D721Med (cell line): ENCODE data around the gene ACAD8.
A peak's percentile ranks its signal among the peaks of the same experiment; 100 is the strongest.

ENCODE experiments used
- DNase-seq: peaks from one replicate; pipeline ENCODE4 v3.0.0; 2011; ENCODE audit warnings: low spot score; ENCODE audit not compliant: insufficient read length
- FAIRE-seq: peaks from 2 replicates; lab custom pipeline; 2011; peaks lifted over from hg19 to GRCh38; lab: Jason Lieb, UNC
- TF ChIP-seq, protein P1 (sequence below): IDR thresholded peaks from 2 replicates; pipeline ENCODE4 v1.5.1; 2012; ENCODE audit warnings: mild to moderate bottlenecking, control low read depth; ENCODE audit not compliant: insufficient read depth; ENCODE audit errors: missing control alignments

The ACAD8 gene

DNA sequence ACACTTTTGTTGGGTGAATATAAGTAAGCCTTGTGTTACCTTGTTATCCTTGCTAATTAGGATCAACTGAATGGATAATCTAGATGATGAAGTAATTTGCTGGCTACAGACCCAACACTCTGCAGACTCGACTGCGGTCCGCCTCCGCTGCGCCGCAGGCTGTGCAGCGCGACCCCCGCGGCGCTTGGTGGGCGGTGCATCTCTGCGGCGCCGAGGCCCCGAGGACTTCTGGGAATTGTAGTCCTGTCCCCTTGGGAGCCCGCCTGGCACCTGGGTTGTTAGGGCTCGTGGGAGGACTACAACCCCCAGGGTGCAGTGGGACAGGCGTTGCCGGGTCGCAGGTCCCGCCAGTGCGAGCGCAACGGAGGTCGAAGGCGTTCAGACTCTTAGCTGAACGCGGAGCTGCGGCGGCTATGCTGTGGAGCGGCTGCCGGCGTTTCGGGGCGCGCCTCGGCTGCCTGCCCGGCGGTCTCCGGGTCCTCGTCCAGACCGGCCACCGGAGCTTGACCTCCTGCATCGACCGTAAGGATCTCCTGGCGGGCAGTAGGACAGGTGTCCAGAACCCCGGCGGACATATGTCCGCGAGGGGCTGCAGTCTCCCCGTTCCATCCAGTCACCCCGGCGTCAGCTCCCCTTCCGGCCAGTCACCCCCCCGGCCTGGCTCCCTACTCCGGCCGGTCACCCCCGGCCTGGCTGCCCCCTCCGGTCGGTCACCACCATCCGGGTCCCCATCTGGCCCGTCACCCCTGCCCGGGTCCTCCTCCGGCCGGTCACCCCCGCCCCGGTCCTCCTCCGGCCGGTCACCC, at the start of gene ACAD8, which contains the start of gene THYN1:
ACAD8 (plus strand) TSS at position 381 of the 806 bp plus-strand sequence; CDS start at position 414, 33 bp downstream.
THYN1 (minus strand) TSS at position 165 of the 806 bp plus-strand sequence. CDS start 470 bp downstream, outside the sequence.
- peak; percentile 81 for DNase-seq
- FAIRE-seq: no peak
- TF ChIP-seq, protein P1, sequence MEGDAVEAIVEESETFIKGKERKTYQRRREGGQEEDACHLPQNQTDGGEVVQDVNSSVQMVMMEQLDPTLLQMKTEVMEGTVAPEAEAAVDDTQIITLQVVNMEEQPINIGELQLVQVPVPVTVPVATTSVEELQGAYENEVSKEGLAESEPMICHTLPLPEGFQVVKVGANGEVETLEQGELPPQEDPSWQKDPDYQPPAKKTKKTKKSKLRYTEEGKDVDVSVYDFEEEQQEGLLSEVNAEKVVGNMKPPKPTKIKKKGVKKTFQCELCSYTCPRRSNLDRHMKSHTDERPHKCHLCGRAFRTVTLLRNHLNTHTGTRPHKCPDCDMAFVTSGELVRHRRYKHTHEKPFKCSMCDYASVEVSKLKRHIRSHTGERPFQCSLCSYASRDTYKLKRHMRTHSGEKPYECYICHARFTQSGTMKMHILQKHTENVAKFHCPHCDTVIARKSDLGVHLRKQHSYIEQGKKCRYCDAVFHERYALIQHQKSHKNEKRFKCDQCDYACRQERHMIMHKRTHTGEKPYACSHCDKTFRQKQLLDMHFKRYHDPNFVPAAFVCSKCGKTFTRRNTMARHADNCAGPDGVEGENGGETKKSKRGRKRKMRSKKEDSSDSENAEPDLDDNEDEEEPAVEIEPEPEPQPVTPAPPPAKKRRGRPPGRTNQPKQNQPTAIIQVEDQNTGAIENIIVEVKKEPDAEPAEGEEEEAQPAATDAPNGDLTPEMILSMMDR: no peak

DNA sequence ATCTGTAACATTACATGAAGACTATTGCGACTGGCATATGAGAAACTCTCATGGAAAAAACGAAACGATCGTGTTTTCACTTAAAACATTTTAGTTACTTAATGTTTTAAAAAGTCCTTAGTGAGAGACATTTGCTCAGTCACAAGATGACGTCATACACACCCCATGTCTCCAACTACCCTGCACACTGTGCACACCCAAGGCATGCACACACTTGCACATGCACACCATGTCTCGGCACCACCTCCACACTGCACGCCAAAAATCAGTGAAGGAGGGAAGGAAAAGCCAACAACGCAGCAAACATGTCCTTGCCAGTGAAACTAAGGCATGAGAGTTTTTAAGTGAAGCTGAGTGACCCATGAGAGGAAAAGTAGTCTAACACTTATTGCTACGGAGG, 47.6 kb upstream of the ACAD8 start:
- FAIRE-seq (no peak), DNase-seq (no peak)
- TF ChIP-seq, protein P1: no peak

DNA sequence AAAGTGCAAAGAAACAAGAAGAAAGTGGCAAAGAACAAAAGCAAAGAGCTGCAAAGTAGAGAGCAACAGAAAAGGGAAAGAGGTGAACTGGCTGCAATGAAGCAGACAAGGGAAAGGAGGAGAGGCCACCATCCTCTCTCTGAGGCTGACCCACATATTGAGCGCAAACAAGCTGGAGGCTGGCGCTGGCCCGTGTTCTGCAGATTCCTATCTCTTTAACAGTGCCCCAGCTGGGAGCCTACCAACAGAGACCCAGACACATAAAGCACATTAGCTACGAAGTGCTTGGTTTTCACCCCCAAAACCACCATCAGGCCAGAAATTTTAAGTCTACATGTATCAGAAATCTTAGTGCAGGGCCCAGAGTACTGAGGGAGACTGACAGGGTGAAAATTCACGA, 47.2 kb upstream of the ACAD8 start:
- FAIRE-seq: no peak
- TF ChIP-seq, protein P1: no peak
- DNase-seq: no peak

DNA sequence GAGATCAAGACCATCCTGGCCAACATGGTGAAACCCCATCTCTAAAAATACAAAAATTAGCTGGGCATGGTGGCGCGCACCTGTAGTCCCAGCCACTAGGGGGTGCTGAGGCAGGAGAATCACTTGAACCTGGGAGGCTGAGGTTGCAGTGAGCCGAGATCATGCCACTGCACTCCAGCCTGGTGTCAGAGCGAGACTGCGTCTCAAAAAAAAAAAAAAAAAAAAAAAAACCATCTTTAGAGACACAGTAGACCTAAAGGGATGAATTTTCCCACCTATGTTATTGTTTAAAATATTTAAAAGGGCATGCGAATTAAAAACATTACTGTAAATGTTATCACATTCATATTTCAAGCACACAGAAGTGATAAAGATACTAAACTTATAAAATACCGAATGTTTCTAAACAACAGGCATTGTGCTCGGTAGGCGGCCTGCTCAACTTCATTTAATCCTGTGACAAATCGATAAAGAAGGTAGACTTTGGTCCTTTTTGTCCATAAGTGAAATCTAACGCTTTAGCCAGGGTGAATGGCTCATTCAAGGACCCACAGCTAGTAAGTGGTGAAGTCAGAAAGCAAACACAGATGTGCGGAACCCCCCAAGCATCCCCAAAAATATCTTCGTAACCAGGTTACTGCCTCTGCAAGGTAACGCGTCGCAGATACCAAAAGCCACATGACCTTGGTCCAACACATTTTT, 45.7 kb upstream of the ACAD8 start:
- DNase-seq (no peak), FAIRE-seq (no peak)
- TF ChIP-seq, protein P1: peak; percentile 62

DNA sequence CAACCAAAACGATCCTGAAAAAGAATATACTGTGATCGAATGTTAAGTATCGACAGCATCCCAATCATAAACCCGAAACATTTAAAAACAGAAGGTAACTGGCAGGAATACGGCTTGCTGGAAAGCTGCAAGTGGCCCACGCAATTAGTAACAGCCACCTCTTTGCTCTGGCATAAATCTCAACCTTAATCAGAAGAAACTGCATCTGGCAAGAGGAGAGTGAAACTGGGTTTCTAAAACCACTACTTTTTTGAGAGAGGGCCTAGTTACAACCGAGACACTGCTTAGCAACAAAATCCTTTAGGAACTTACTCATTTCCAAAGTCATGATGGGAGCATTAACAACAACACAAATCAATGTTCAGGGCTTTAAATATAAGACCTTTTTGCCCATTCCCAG, 37.5 kb upstream of the ACAD8 start:
- no peak for FAIRE-seq
- TF ChIP-seq, protein P1: no peak
- DNase-seq: no peak

DNA sequence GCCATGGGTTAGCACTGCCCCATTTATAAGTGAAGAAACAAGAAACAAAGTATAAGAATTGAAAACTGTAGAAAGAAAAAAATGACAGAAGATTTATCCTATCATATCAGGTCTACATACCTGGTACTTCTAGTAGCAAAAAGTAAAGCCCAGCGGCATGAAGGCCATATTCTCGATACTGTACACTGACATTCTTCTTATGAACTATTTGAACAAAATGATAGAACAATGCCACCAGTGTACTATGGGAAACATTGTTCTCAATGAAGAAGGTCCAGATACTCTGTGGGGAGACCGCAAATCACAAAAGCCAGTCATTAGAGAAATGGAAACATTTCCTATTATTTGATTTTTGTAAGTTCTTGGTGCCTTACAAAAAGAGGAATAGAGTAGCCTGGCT, 36.6 kb upstream of the ACAD8 start:
- TF ChIP-seq, protein P1: no peak
- FAIRE-seq (no peak), DNase-seq (no peak)
